Activated naive CD8-positive, alpha-beta T cell treated with anti-CD3 and anti-CD28 coated beads, Interleukin-2, amount 50 U/mL, for 24 hours (primary cell): ENCODE results near the gene PIK3R4.

Experiments
- ATAC-seq: fragments of 150-1000 bp; cut with Tn5 transposase; one replicate; pipeline ENCODE4 v1.10.0; 2021
- DNase-seq: peaks from one replicate; pipeline ENCODE4 v3.0.0; 2021
- H3K27ac Mint-ChIP-seq: one replicate; pipeline ENCODE4 v1.8.0; 2021; ENCODE audit warnings: mild to moderate bottlenecking, mixed read lengths
- H3K27me3 Mint-ChIP-seq: one replicate; pipeline ENCODE4 v1.8.0; 2021; ENCODE audit warnings: mixed read lengths
- H3K36me3 Mint-ChIP-seq: one replicate; pipeline ENCODE4 v1.8.0; 2021; ENCODE audit warnings: low read depth, mixed read lengths
- H3K4me1 Mint-ChIP-seq: one replicate; pipeline ENCODE4 v1.8.0; 2021; ENCODE audit warnings: mixed read lengths
- H3K4me3 Mint-ChIP-seq: one replicate; pipeline ENCODE4 v1.8.0; 2021; ENCODE audit warnings: mild to moderate bottlenecking, moderate library complexity, mixed read lengths
- H3K9me3 Mint-ChIP-seq: one replicate; pipeline ENCODE4 v1.8.0; 2021; ENCODE audit warnings: mixed read lengths

Gene PIK3R4

DNA sequence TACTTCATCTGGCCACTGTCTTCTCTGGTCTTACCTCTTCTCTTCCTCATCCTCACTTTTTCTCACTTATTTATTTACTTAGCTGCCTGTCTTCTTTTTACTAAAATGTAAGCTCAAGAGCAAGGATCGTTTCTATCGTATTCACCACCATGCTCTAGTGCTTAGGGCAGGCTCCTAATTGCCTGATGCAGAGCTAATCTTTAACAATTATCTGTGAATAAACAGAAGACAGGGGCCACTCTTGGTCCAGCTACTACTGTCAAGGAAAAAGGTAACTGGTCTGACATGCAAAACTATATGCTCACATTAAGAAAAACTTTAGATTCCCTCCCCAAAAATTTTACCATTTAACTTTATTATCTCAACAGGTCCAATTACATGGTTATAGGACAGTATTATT lies 17.5 kb downstream of the PIK3R4 start:
- Mint-ChIP-seq H3K4me1 (peaks cover 3% of the 10 kb centered on the region), H3K9me3 (no peaks in the 10 kb centered on the region), H3K4me3 (no peak overlapping the region), H3K27me3 (no peaks in the 10 kb centered on the region), H3K27ac (no peak overlapping the region), H3K36me3 (peaks cover 44% of the 10 kb centered on the region)
- ATAC-seq (no peak), DNase-seq (no peak)

DNA sequence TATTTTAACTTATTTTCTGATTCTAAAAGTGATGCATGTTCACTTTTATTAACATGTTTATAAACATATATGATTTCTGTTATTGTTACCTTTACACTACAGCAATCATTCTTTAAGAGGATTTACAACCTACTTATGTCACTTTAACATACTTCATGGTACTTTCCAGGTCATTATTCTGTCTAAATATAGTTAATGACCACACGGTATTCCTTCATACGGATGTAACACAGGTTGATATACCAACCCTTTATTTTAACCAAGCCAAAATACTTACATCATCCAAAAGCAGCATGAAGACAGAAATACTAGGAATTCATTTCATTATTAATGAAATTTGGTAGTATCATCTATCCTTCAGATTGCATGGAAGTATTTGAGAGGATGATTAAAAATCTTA lies 18.6 kb downstream of the PIK3R4 start:
- DNase-seq (no peak), ATAC-seq (no peak)
- Mint-ChIP-seq H3K4me1 (peaks cover 3% of the 10 kb centered on the region), H3K27me3 (no peaks in the 10 kb centered on the region), H3K27ac (no peak overlapping the region), H3K4me3 (no peak overlapping the region), H3K36me3 (peaks cover 44% of the 10 kb centered on the region), H3K9me3 (no peaks in the 10 kb centered on the region)

DNA sequence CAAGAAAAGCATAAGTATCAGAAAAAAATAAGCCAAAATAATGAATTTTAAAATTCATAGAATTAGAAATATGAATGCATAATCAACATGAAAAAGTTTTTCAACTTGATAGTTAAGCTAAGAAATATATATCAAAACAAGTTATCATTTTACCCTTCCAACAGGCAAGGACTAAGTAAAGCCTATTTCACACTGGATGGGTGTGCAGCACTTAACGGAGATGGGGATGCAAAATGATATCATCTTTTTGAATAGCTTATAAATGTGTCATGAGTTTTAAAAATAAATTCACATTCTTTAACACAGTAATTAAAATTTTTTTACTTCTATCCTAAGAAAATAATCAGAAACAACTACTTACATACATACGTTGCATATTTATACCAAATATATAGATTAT lies 20.9 kb downstream of the PIK3R4 start:
- Mint-ChIP-seq H3K4me1 (peaks cover 3% of the 10 kb centered on the region), H3K27ac (no peak overlapping the region), H3K27me3 (no peaks in the 10 kb centered on the region), H3K4me3 (no peak overlapping the region), H3K9me3 (no peaks in the 10 kb centered on the region), H3K36me3 (peaks cover 42% of the 10 kb centered on the region)
- DNase-seq (no peak), ATAC-seq (no peak)

DNA sequence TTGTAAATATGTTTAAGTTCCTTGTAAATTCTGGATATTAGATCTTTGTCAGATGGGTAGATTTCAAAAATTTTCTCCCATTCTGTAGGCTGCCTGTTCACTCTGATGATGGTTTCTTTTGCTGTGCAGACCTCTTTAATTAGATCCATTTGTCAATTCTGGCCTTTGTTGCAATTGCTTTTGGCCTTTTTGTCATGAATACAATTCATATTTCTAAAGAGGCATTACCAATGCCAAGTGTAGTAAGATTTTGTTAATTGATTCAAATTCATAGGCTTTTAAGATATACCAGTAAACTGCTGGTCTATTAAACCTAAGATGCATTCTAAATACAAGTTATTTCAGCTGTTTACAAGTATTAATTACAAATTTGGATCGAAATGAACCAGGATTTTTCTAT lies 31.0 kb downstream of the PIK3R4 start:
- H3K4me3 Mint-ChIP-seq, result no peak overlapping the region
- no peak for ATAC-seq
- peaks cover 43% of the 10 kb centered on the region for H3K36me3 Mint-ChIP-seq
- peaks cover 6% of the 10 kb centered on the region for H3K4me1 Mint-ChIP-seq
- DNase-seq, result no peak
- no peak overlapping the region for H3K27ac Mint-ChIP-seq
- no peaks in the 10 kb centered on the region for H3K27me3 Mint-ChIP-seq
- no peaks in the 10 kb centered on the region for H3K9me3 Mint-ChIP-seq

DNA sequence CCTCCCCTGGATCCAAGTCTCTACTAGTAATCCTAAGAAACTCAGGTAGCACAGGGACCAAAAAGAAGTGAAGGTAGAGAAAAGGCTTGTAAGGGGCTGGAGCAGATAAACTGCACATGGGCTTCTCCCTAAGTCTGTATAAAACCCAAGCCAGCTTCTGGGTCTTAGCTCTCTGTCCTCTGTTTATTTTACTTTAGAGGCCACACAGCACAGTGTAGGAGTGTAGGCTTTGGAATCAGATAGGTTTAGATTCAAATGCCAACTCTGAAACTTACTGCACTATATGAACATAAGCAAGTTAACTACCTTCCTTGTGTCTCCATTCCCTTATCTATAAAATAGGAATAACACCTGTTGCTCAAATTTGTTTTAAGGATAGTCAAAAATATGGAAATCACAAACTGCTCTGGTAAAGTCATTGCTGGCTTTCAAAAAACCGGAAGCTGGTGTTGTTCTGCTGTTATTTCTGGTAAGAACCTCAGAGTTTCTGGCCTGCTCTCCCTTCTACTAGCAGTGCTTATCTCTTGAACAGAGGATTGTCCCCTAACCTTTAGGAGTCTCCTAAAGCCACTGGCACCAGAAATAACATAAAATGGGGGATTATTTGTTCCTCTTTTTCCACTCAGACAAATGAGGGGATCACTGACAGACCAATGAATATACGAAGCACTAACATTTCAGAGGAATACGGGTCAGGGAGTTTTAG lies 33.8 kb downstream of the PIK3R4 start:
- Mint-ChIP-seq H3K27ac (peak overlapping the region; percentile 66), H3K36me3 (peaks cover 43% of the 10 kb centered on the region), H3K9me3 (no peaks in the 10 kb centered on the region), H3K4me3 (no peak overlapping the region), H3K27me3 (no peaks in the 10 kb centered on the region), H3K4me1 (peaks cover 6% of the 10 kb centered on the region)
- DNase-seq (no peak), ATAC-seq (no peak)

DNA sequence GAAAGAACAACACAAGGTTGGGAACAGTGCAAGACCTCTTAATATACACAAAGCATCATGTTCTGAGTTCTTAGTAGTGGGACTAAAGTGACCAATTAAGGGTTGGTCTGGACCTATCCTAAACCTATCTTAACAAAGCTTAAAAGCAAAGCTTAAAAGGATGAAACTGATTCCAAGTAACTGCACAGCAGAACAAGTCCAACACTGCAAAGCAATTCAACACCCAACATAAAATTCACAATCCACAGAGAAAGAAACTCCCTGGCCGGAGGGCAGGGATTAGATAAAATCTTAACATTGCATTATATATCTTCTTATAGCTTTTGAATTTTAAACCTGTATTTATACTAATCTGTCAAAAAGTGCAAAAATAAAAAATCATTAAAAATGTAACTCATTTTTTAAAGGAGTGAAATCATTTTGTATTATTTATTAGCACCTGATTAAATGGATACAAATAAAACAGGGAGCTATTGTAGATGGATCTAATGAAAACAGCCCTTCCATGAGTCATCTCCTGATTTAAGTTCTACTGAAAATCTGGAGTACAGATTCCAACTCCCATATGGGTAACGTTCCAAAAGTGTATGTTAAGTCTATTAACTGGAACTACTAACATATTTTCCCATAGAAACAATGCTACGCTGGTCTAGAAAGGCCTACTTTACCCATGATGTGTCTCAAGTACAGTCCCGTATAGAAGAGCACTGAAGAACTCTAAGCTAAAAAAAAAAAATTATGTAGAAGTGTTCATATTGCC lies 34.9 kb downstream of the PIK3R4 start:
- Mint-ChIP-seq H3K27me3 (no peaks in the 10 kb centered on the region), H3K36me3 (peaks cover 39% of the 10 kb centered on the region), H3K4me3 (no peak overlapping the region), H3K4me1 (peaks cover 6% of the 10 kb centered on the region), H3K9me3 (no peaks in the 10 kb centered on the region), H3K27ac (no peak overlapping the region)
- DNase-seq, result no peak
- ATAC-seq, result no peak

DNA sequence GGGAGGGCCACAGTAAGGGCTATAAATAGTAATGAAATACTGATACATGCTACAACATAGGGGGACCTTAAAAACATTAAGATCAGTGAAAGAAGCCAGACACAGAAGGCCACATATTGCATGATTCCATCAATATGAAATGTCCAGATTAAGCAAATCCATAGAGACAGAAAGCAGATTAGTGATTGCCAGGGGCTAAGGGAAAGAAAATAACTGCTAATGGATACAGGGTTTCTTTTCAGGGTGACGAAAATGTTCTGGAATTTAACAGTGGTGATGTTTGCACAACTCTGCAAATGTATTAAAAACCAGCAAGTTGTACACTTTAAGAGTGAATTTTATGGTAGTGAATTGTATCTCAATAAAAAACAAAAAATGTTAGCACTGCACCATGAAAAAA lies 37.0 kb downstream of the PIK3R4 start:
- no peaks in the 10 kb centered on the region for H3K9me3 Mint-ChIP-seq
- H3K27me3 Mint-ChIP-seq, result no peaks in the 10 kb centered on the region
- H3K27ac Mint-ChIP-seq, result no peak overlapping the region
- DNase-seq (no peak), ATAC-seq (no peak)
- H3K36me3 Mint-ChIP-seq, result peaks cover 26% of the 10 kb centered on the region
- peaks cover 3% of the 10 kb centered on the region for H3K4me1 Mint-ChIP-seq
- no peak overlapping the region for H3K4me3 Mint-ChIP-seq

DNA sequence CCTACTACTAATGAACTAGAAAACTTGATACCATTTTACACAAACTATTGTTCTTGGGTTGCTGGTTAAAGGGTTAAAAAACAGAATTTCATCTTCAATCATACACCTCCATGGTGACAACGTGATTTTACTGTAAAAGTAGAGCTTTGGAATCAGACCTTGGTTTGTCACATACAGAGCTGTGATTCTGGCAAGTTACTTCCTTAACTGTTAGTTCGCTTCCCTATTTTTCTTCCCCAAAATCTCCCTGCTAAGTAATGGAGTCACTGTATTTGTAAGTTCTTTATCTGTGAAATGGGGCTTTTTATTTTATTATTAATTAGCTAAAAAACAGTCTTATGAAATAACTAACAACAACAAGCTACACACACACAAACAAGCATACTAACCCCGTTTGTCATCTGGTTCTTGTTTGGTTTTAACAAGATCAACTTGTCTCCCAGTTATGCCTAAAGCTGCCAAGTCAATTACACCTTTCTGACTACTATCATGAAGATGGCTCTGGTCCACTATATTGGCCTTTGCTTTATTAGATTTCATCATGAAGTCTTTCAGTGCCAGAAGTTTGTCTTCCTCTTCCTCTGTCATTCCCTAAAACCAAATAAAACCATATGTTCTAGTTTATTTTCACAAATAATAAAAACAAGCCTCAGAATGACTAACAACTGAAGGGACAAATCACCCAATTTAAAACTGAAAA lies 38.6 kb downstream of the PIK3R4 start:
- H3K9me3 Mint-ChIP-seq, result no peaks in the 10 kb centered on the region
- no peaks in the 10 kb centered on the region for H3K4me1 Mint-ChIP-seq
- DNase-seq (no peak), ATAC-seq (no peak)
- peaks cover 28% of the 10 kb centered on the region for H3K36me3 Mint-ChIP-seq
- no peak overlapping the region for H3K4me3 Mint-ChIP-seq
- no peak overlapping the region for H3K27ac Mint-ChIP-seq
- H3K27me3 Mint-ChIP-seq, result no peaks in the 10 kb centered on the region

DNA sequence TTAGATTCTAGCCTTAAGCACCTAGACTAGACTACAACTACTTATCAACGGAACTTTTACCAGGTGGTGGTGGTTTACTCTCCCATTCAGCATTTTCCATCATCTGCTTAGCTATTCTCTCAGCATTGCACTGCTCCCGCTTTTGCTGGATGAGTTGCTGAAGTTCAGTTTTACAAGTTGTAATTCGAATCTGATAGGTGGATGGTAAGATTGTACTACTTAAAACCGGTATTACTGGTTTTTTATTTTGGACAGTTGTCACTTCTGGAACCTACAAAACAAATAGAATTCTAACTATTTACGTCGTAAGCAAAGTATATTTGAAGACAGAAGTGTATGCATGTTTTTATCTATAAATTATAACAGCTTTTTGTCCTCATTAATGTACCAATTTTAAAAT lies 41.1 kb downstream of the PIK3R4 start:
- no peak for DNase-seq
- no peaks in the 10 kb centered on the region for H3K4me1 Mint-ChIP-seq
- no peaks in the 10 kb centered on the region for H3K9me3 Mint-ChIP-seq
- no peaks in the 10 kb centered on the region for H3K27me3 Mint-ChIP-seq
- ATAC-seq, result no peak
- no peak overlapping the region for H3K27ac Mint-ChIP-seq
- no peak overlapping the region for H3K4me3 Mint-ChIP-seq
- peaks cover 40% of the 10 kb centered on the region for H3K36me3 Mint-ChIP-seq

DNA sequence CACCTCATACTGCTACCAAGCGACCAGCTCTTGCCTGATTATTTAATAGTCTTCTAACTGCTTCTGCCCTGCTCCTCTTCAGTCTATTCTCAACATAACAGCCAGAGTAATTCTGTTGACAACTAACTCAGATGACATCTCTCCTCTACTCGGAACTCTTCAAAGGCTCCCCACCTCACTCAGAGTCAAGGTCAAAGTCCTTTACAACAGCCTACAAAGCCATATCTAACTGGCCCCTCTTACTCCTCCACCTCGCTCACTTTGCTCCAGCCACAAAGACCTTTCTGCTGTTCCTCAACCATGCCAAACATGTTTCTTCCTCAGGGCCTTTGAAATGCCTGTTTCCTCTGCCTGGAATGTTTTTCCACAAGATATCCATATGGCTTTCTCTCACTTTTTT lies 43.6 kb downstream of the PIK3R4 start:
- Mint-ChIP-seq H3K36me3 (peaks cover 41% of the 10 kb centered on the region), H3K27ac (no peak overlapping the region), H3K9me3 (no peaks in the 10 kb centered on the region), H3K4me3 (no peak overlapping the region), H3K27me3 (no peaks in the 10 kb centered on the region), H3K4me1 (no peaks in the 10 kb centered on the region)
- no peak for DNase-seq
- ATAC-seq, result no peak

DNA sequence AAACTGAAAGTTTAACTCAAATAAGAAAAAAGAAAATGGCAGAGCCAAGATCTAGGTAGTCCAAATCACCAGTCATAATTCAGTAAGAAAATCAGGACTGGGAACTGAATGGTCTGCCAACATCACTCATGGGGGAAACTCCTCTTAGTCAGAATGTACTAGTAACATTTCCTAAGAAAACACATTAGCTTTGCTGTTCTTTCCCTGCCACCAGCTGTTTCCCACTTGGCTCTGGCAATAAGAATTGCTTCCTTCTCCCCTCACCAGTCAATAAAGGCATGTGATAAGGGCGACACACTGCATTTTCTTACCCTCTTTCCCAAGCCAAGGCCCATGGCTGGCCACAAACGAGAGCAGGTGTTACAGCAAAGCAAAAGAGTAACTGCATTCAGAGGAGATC lies 46.1 kb downstream of the PIK3R4 start:
- Mint-ChIP-seq H3K4me1 (no peaks in the 10 kb centered on the region), H3K9me3 (no peaks in the 10 kb centered on the region), H3K27ac (no peak overlapping the region), H3K36me3 (peaks cover 49% of the 10 kb centered on the region), H3K4me3 (no peak overlapping the region), H3K27me3 (no peaks in the 10 kb centered on the region)
- DNase-seq (no peak), ATAC-seq (no peak)

DNA sequence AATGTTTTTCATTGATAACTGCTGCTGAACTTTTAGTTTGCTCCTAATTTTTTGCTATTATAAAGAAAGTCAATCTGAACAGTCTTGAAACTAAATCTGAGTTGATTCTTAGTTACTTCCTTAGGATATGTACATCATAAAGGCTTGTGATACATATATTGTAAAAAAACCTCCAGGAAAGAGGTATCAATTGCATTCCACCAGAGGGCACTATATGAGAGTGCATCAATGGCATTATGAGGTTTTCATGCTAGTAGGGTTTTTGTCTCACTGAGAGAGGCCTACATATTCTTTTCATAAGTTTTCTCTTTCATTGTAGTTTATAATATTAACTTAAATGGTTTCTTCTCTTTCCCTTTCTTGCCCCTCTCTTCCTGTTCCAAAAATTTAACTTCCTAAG lies 46.9 kb downstream of the PIK3R4 start:
- ATAC-seq, result no peak
- Mint-ChIP-seq H3K4me1 (no peaks in the 10 kb centered on the region), H3K9me3 (no peaks in the 10 kb centered on the region), H3K4me3 (no peak overlapping the region), H3K36me3 (peaks cover 51% of the 10 kb centered on the region), H3K27me3 (no peaks in the 10 kb centered on the region), H3K27ac (no peak overlapping the region)
- DNase-seq, result no peak

DNA sequence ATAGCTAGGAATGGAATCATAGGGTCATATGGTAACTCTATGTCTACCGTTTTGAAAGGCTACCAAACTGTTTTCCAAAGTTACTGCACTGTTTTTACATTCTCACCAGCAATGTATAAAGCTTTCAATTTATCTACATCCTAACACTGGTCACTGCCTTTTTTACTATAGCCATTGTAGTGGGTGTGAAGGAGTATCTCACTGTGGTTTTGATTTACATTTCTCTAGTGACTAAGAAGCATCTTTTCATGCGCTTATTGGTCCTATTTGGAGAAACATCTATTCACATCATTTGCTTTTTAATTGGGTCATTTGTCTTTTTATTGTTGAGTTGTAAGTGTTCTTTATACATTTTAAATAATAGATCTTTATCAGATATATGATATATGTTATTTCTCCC lies 53.3 kb downstream of the PIK3R4 start:
- Mint-ChIP-seq H3K9me3 (no peaks in the 10 kb centered on the region), H3K36me3 (peaks cover 42% of the 10 kb centered on the region), H3K27me3 (no peaks in the 10 kb centered on the region), H3K4me3 (no peak overlapping the region), H3K4me1 (peaks cover 3% of the 10 kb centered on the region), H3K27ac (no peak overlapping the region)
- ATAC-seq (no peak), DNase-seq (no peak)

DNA sequence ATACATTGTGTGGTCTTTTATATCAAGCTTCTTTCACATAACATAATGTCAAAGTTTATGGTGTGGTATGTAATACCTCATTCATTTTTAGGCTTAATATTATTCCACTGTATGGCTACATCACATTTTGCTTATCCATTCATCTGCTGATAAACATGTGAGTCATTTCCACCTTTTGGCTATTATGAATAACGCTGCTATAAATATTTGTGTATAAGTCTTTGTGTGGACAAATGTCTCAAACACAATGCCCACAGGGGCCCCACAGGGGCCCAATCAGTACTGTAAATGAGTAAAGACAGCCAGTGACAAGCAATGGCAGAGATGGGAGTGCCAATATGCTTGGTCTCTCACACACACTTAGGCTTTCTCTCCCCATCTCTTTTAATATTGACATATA lies 54.2 kb downstream of the PIK3R4 start:
- Mint-ChIP-seq H3K4me3 (no peak overlapping the region), H3K36me3 (peaks cover 35% of the 10 kb centered on the region), H3K4me1 (peaks cover 3% of the 10 kb centered on the region), H3K27ac (no peak overlapping the region), H3K9me3 (no peaks in the 10 kb centered on the region), H3K27me3 (no peaks in the 10 kb centered on the region)
- DNase-seq (no peak), ATAC-seq (no peak)
